SU-DHL-6 (cell line): ENCODE data around the gene CPNE1.

ENCODE experiments used
- CTCF ChIP-seq: fragments of 200-600 bp; sonication (generic); IDR thresholded peaks from one replicate; pipeline ENCODE4 v1.5.1; 2017; ENCODE audit warnings: antibody characterized with exemption, mild to moderate bottlenecking, low read length, moderate library complexity; ENCODE audit not compliant: insufficient read depth, poor library complexity, severe bottlenecking
- EZH2phosphoT487 ChIP-seq: fragments of 200-600 bp; sonication (generic), shearing (Covaris generic); conservative IDR thresholded peaks from 2 replicates; pipeline ENCODE4 v1.6.1; 2018; ENCODE audit warnings: mild to moderate bottlenecking, antibody characterized with exemption, low read length, moderate library complexity, mixed read lengths

GRCh38 chr20:35681960-35682359, 17.3 kb upstream of the CPNE1 start:
- TF ChIP-seq EZH2phosphoT487 = no peak
- no peak for TF ChIP-seq CTCF
